Muscle of leg (tissue), 11 donors: Measurements from ENCODE around the gene GAS2L1. TPM values are rescaled to one million over a fixed set of nuclear protein-coding genes. Genes with fewer than 3 reads are reported as not detected.

ENCODE experiments used
- DNase-seq: peaks from one replicate; pipeline ENCODE4 v3.0.0; 2013
- H3K27ac ChIP-seq: one replicate; pipeline ENCODE4 v1.5.1; 2013; ENCODE audit warnings: mild to moderate bottlenecking, low read length, control low read depth
- H3K27me3 ChIP-seq: one replicate; pipeline ENCODE4 v1.6.1; 2013; ENCODE audit warnings: low read length; ENCODE audit not compliant: control insufficient read depth, insufficient read depth
- H3K36me3 ChIP-seq: one replicate; pipeline ENCODE4 v1.6.1; 2013; ENCODE audit warnings: low read length; ENCODE audit not compliant: control insufficient read depth, insufficient read depth
- H3K4me1 ChIP-seq: one replicate; pipeline ENCODE4 v1.6.1; 2013; ENCODE audit warnings: low read length; ENCODE audit not compliant: control insufficient read depth, insufficient read depth
- H3K4me3 ChIP-seq: one replicate; pipeline ENCODE4 v1.5.1; 2013; ENCODE audit warnings: low read length, control low read depth
- H3K9me3 ChIP-seq: replicated peaks from 2 replicates; pipeline ENCODE4 v1.6.1; 2013; ENCODE audit warnings: low read depth, low read length; ENCODE audit not compliant: control insufficient read depth
- WGBS: methylation state at CpG from one replicate; pipeline ENCODE4 v1.1.5; 2013; ENCODE audit warnings: missing lambda C conversion rate; ENCODE audit not compliant: insufficient coverage; 5-methylcytosine and 5-hydroxymethylcytosine counted together
- polyA plus RNA-seq, 8 donors: library from polyadenylated mRNA; unstranded; fragments of 120-200 nt; gene quantifications; one replicate each; pipeline versions ENCODE4 v1.2.1 to v1.2.3, GENCODE V29; 2013; ENCODE audit warnings: inconsistent platforms in 1 of 8, low replicate concordance in 1 of 8; ENCODE audit not compliant: insufficient read length in 8 of 8, insufficient read depth in 1 of 8
- total RNA-seq: library from RNA; stranded (reverse); fragments of 120-200 nt; gene quantifications from one replicate; pipeline ENCODE4 v1.2.4, GENCODE V29; 2013

GAS2L1 gene
- total and polyA plus RNA-seq, 9 donors: 2.7 to 15.4 (median 13.4) TPM

DNA sequence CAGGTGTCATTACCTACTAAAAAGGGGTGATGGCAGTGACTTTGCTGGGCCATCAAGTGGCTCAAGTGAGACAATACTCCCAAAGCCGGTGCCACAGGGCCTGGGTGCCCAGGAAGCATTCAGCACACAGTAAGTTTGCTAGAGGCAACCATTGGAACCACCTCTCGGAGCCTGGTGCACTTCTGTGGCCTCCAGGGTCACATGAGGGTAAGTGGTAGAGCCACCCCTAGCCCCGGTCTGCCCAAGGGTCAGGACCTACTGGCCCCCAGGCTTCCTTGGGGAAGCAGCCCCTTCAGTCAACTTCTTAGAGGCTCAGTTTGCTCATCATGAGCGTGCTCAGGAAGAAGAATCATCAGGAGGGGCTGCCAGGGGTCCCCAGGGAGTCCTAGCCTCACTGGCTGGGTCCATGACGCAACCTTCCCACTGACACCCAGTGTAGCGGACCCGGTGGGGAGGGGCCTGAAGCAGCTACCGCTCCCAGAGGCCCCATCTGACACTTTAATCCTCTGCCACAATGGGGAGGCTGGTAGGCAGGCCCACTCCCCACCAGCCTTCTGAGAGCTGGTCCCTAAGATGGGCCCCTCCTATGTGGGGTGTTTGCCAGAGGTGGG is 26.5 kb downstream of the GAS2L1 start:
- no peak for DNase-seq
- Histone ChIP-seq H3K36me3 (peaks cover 79% of the 10 kb centered on the region), H3K9me3 (no peaks in the 10 kb centered on the region), H3K27me3 (no peaks in the 10 kb centered on the region), H3K27ac (no peak overlapping the region), H3K4me1 (peaks cover 51% of the 10 kb centered on the region), H3K4me3 (no peak overlapping the region)
- 89% methylated on average over 4 of the region's 8 CpGs for WGBS

DNA sequence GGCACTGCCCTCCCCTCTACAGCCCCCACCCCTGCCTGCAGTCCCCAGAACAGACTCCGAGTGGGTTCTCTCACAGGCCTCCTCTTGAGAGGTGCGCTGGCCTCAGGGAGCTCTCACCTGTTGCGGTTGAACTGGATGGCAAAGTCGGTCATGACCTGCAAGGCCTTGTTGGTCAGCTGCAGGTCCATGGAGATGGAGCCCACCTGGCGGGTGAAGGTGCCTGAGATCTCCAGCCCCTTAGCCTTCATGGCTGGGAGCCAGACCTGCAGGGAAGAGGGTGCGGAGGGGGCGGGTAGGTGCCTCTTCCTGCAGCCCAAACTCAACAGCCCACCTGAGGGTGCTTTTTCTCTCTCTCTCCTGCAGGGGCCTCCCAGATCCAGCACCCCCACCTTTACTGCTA is 27.7 kb downstream of the GAS2L1 start:
- no peak for DNase-seq
- Histone ChIP-seq H3K9me3 (no peaks in the 10 kb centered on the region), H3K4me3 (no peak overlapping the region), H3K4me1 (peaks cover 40% of the 10 kb centered on the region), H3K36me3 (peaks cover 83% of the 10 kb centered on the region), H3K27ac (no peak overlapping the region), H3K27me3 (no peaks in the 10 kb centered on the region)
- WGBS: 92% methylated on average over 4 of the region's 7 CpGs

DNA sequence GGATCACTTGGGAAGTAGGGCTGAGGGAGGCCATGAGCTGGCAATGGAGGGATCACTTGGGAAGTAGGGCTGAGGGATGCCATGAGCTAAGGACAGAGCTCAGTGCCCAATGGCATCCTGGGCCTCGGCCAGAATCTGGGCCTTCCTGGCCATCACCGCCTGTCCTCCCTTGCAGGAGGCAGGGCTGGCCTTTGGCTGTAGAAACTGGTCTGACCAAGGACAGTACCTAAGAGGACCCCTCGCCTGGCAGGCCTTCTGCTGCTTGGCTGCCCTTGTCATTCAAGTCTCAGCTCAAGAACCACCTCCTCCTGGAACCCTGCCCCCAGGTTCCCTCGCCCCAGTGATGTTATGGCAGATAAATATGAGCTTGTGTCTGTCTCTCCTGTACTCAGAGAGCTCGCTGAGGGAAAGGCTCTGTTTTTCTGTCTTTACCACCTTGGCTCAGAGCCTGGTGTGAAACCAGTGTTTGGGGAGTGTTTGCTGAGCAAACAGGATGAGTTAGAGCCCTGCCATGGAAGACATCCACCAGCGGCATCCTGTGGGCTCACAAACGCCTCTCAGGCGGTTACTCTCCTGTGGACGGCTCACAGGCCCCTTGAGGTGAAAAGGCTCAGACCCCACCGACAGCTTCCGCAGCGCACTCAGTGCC is 28.4 kb downstream of the GAS2L1 start:
- Histone ChIP-seq H3K27me3 (no peaks in the 10 kb centered on the region), H3K36me3 (peaks cover 85% of the 10 kb centered on the region), H3K4me3 (no peak overlapping the region), H3K27ac (no peak overlapping the region), H3K4me1 (peaks cover 40% of the 10 kb centered on the region), H3K9me3 (no peaks in the 10 kb centered on the region)
- DNase-seq: no peak
- 74% methylated on average over 8 of the region's 12 CpGs for WGBS

DNA sequence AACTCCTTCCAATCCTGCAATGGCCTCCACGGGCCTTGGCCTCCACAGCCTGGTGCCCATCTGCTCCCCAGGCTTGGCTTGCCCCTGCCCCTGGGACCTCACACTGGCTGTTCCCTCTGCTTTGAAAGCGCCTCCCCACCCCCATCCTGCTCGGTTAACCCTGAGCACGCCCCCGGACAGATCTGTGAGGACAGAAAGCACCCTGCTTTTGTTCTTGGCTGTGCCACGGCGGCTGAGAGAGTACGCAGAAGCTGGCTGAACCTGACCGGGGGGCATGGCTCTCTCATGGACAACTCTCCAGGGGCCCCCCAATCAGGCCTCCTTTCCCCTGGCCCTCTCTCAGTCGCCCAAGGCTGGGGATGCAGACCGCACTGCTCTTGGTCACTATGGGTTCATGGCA is 29.2 kb downstream of the GAS2L1 start:
- 80% methylated on average over 11 of the region's 11 CpGs for WGBS
- no peak for DNase-seq
- Histone ChIP-seq H3K36me3 (peaks cover 88% of the 10 kb centered on the region), H3K4me3 (no peak overlapping the region), H3K27ac (no peak overlapping the region), H3K9me3 (no peaks in the 10 kb centered on the region), H3K4me1 (peaks cover 33% of the 10 kb centered on the region), H3K27me3 (no peaks in the 10 kb centered on the region)

DNA sequence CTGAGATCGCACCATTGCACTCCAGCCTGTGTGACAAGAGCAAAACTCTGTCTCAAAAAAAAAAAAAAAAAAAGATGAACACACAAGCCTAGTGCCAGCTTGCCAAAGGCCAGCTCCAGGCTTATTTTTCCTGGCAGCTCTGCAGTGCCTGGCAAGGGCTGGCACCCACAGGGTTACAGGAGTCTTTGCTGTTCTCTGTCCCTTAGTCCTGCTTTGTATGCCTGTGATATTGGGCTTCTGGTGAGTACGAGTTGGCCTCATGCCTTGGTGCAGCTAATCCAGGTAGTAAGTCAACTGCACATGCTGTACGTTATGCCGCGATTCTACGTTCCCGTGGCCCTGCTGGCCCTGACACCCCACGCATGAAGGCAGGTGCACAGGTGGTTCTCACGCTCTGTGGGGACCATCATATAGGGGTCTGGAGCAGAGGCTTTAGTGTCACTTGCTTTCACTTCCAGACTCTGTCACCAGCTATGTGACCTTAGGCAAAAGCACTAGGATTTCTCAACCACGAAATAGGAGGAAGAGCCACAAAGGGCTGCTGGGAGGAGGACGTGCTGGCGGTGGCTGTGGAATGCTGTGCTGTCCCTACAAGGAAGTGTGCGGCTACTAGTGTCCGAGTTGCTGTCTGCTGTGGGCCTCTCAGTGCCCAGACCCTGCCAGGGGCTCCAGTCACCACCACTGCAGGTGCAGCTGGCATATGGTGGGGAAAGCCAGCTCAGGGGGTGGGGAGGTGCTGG is 30.5 kb downstream of the GAS2L1 start:
- H3K27ac ChIP-seq: no peak overlapping the region
- peaks cover 90% of the 10 kb centered on the region for H3K36me3 ChIP-seq

DNA sequence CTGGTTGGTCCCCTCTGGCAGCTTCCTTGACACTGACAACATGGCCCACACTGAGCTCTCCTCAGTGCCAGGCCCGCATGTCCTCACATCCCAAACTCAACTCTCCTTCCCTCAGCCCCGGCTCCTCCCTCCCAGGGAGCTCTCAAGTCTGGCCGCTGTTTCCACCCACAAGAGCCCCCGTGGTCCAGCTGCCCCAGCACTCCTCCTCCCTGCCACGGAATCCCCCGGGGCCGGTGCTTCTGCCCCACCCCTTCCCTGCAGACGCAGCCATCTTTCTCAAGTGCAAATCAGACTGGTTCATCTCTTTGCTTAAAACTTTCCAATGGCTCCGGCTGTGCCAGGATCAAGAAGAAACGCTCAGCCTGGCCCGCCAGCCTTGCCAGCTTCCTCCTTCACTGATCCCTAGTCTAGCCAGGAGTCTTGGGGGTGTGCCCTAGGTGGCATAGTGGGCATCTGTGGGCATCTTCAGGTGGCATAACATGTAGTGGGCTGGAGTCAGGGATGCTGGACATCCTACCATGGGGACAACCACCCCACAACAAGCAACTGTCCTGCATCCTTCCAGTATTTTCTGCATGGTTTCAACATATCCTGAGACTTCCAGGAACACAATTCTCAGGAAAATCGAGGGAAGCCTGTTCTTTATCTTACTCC is 31.3 kb downstream of the GAS2L1 start:
- no peak overlapping the region for H3K27ac ChIP-seq
- no peak for DNase-seq
- peaks cover 88% of the 10 kb centered on the region for H3K36me3 ChIP-seq
- H3K4me1 ChIP-seq: peaks cover 31% of the 10 kb centered on the region
- WGBS: 82% methylated on average over 10 of the region's 12 CpGs
- H3K4me3 ChIP-seq: no peak overlapping the region
- no peaks in the 10 kb centered on the region for H3K9me3 ChIP-seq
- no peaks in the 10 kb centered on the region for H3K27me3 ChIP-seq

More for the DNA sequence above, 30.5 kb downstream of the GAS2L1 start:
- peaks cover 24% of the 10 kb centered on the region for H3K4me1 ChIP-seq
- H3K9me3 ChIP-seq: no peaks in the 10 kb centered on the region
- DNase-seq: no peak
- H3K27me3 ChIP-seq: no peaks in the 10 kb centered on the region
- 71% methylated on average over 14 of the region's 14 CpGs for WGBS
- H3K4me3 ChIP-seq: no peak overlapping the region

DNA sequence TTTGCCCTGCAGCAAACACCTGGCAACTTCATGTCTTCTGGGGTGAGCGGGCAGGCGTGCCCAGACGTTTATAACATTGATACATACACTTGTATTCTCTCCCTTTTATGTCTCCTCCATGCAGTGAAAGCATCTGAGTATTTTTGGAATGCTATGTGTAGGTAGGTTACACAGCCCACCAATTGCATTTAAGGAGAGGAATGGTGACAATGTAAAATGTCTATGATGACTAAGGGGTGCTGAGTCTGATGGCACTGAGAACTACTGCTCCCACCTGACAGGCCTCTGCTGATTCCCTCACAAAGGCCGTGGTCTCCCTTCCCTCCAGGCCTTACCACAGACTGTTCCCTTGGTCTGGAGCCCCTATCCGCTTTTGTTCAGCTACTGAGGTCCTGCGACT is 31.9 kb downstream of the GAS2L1 start:
- no peak overlapping the region for H3K4me3 ChIP-seq
- peaks cover 82% of the 10 kb centered on the region for H3K36me3 ChIP-seq
- no peak for DNase-seq
- no peaks in the 10 kb centered on the region for H3K27me3 ChIP-seq
- no peaks in the 10 kb centered on the region for H3K9me3 ChIP-seq
- WGBS: 93% methylated on average over 3 of the region's 6 CpGs
- no peak overlapping the region for H3K27ac ChIP-seq
- H3K4me1 ChIP-seq: peaks cover 36% of the 10 kb centered on the region

DNA sequence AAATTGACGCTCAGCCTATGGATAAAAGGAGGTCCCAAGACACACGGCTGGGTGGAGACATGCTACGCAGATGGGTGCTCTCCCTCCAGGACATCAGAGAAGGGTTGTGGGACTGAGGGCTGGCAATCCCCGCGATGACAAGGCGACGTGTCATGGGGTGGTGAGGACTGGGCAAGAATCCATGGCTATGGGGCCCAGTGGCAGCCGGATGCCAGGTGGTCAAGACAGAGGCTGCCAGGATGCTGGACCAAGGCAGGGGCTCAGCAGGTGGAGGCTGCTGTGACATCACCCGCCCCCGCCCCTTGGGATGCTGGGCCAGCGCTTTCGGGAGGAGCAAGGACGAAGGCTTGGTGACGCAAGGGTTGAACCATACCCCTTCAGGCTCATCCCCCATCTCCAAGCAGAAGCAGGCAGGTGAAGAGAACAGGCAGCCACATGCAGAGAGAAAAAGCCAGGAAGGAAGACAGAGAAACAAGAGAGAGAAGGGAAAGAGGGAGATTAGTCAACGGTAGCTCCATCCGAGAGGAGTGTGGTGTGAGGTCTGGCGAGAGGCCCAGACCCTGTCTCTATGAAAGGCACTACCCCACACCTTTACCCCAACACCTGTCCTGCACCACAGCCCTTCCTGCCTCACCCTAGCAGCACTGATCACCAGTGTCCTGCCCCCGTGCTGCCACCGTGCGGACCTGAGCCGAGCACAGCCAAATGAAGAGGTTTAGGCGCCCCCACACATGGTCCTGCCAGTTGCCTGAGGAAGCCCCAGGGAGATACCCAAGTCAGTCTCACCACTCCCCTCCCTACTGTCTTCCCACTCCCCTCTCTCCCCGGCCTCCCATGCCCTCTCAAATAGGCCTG is 33.2 kb downstream of the GAS2L1 start:
- 78% methylated on average over 12 of the region's 23 CpGs for WGBS
- no peak overlapping the region for H3K27ac ChIP-seq

DNA sequence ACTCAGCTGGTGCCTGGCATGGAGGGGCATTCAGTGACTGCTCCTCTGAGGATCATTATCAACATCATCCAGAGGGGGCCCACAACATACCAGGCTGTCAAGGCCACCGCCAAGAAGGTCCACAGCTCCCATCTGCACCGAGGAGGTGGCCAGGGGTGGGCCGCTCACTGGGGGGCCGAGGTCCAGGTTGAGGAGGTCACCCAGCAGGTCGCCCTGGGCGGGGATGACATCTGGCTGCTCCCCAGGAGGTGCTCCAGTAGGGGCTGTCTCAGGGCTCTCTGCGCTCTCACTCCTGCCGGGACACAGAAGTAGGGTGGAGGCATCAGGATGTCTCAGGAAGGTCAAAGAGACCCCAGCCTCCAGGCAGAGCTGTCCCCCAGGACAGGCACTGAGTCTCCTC is 34.1 kb downstream of the GAS2L1 start:
- no peak overlapping the region for H3K4me3 ChIP-seq
- peaks cover 46% of the 10 kb centered on the region for H3K4me1 ChIP-seq
- H3K9me3 ChIP-seq: no peaks in the 10 kb centered on the region
- no peaks in the 10 kb centered on the region for H3K27me3 ChIP-seq
- H3K27ac ChIP-seq: no peak overlapping the region
- 95% methylated on average over 5 of the region's 8 CpGs for WGBS
- no peak for DNase-seq
- peaks cover 72% of the 10 kb centered on the region for H3K36me3 ChIP-seq

More for the DNA sequence above, 33.2 kb downstream of the GAS2L1 start:
- DNase-seq: no peak
- no peaks in the 10 kb centered on the region for H3K9me3 ChIP-seq
- no peak overlapping the region for H3K4me3 ChIP-seq
- peaks cover 44% of the 10 kb centered on the region for H3K4me1 ChIP-seq
- H3K27me3 ChIP-seq: no peaks in the 10 kb centered on the region
- peaks cover 76% of the 10 kb centered on the region for H3K36me3 ChIP-seq
